Raji (cell line): ENCODE data around the gene SCMH1.
A peak's percentile ranks its signal among the peaks of the same experiment; 100 is the strongest.

Source experiments
- POLR2A ChIP-seq: IDR thresholded peaks from 2 replicates; pipeline ENCODE4 v1.6.1; 2011; ENCODE audit warnings: low read depth, low read length, control low read depth; ENCODE audit not compliant: insufficient read depth

The SCMH1 gene

GRCh38 chr1:41033272-41033671 lies 208.8 kb downstream of the SCMH1 start:
- no peak for TF ChIP-seq POLR2A

DNA sequence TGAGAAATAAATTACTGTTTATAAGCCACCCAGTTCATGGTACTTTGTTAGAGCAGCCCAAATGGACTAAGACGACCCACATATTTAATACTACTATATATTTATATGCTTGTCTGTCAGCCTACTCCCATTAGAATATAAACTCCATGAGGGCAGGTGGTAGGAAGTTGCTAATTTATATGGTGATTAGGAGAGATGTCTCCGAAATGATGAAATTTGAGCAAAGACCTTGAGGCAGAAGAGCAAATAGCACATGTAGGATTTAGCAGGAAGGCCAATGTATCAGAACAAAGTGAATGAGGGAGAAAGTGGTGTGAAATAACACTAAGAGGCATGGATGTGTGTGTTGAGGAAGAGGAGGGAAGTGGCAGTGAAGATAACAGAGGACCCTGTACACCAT lies 210.0 kb downstream of the SCMH1 start:
- no peak for TF ChIP-seq POLR2A

DNA sequence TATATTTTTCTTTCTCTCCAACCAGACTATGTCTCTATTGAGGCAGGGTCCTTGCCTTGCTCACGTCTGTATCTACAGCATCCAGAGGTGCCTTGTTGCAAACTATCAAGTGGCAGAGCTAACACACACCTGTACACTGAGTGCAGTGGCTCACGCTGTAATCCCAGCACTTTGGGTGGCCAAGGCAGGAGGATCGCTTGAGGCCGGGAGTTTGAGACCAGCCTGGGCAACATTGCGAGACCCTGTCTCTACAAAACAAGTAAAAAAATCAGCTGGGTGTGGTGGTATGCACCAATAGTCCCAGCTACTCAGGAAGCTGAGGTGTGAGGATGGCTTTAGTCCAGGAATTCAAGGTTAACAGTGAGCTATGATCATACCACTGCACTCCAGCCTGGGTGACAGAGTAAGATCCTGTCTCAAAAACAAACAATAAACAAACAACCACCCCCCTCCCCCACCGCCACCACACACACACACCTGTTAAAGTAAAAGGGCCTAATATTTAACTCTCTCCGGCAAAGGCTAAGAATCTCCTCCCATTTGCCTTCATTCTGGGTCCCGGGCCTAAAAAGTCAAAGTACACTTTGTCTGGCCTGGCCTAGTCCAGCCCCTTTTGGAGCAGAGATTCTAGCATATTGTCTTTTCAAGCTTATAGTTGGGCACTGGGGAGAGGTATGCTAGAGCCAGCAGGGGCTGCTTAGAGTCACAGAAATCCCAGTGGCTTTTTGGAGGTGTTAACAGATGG lies 211.1 kb downstream of the SCMH1 start:
- no peak for TF ChIP-seq POLR2A

DNA sequence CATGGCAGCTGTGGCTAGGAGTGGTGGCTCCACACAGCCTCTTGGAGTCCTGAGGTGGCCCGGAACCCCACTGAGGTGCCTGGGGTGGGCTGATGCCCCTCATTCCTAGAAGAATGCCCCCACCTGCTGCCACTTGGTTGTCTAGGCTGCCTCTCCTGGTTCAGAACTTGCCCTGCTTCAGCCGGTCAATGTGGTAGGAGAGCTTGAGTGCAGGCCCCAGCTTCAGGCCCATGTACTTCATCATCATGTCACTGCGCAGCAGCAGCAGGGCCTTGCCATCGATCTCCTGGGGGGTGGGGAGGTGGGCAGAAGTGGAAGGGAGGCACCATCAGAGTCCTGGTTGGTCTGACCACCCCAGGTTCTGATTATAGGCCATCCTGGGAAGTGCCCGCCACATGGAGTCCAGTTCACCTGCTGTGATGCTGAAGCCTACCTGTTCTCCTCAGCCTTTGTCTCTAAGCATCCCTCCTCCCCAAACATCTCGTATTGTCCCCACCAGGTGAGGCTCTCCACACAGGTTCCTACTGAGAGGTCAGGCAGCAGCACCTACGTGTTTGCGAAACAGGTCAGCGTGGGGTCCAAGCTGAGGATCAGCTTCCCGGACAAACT lies 214.0 kb downstream of the SCMH1 start:
- no peak for TF ChIP-seq POLR2A

DNA sequence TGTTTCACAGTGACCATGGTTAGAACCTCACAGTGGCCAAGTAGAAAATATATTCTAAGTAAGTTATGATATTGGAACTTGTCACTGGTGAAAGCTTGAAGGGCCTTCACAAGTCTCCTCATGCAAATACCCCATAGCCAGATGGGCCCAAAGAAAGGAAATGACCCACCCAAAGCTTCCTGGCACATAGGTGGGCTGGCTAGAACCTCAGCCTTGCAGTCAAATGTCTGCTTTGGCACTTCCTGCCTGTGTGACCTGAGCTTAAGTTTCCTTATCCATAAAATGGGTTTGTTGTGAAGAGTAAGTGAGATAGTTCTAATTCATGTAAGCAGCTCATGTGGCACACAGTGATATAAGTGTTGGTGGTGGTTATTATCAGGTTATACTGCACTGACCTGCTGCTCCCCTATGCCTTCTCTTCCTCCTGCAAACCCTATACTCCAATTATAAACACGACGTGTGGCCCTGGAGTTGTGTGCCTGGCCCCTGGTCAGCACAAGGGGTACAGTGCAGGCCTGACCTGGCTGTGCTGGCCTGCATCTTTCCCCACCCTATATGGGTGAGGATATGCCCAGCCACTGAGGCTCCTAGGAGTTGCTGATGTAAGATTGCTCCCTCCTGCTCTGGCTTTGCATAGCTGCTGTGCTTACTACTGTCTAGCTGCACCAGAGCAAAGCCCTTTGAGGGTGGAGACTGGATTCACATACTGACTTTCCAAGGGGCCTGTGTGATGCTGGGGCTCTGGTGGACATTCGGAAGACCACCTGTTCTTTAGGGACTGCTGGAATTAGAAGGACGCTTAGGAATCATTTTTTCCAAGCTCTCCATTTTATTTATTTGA lies 215.9 kb downstream of the SCMH1 start:
- no peak for TF ChIP-seq POLR2A

DNA sequence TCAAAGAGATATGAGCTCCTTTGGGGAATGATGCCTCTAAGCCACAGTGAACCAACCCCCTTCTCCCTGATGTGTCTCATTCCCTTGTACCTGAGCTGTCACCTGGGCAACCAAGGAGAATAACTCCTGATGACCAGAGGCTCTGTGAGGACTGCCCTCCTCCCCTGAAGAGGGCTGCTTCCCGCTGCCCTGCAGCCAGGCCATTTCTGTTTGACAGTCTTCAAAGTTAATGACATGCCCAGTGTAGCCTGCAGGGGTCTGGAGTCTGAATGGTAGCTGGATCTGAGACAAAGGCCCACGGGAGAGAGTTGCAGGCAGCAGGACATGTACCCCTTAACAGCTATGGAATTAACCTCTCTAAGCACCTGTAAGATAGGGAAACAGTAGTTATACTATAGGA lies 217.2 kb downstream of the SCMH1 start:
- TF ChIP-seq POLR2A = no peak

DNA sequence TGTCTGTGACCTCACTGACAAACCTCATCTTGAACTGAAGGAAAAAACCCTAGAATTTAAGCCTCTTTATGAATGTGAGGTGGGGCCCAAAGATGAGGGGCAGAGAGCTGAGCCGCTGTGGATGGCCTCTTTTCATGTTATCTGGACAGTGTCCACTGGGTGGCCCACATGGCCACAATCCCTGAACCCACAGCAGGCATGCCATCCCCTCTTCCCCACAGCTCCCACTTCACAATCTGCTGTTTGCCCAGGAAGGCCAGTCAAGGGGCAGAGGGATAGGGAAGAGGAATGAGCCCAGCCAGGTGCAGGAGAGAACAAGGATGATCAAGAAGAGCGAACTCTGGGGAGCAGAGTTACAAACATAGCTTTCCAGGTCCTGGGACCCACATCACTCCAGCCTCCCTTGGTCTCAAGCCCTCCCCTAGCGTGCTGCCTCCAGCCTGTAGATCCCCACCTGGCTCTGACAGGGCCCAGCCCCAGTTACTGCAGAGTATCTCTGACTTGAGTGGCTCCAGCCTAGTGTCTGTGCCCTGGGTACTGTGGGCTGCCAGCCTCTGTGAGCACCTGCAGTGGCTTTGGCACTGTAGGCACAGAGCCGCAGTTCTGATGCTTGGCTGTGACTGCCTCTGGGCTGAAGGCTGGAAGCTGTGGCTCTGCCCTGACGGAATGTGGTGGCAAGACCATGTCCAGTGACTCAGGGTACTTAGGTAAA lies 218.7 kb downstream of the SCMH1 start:
- TF ChIP-seq POLR2A = no peak

GRCh38 chr1:41022424-41022823 lies 219.7 kb downstream of the SCMH1 start:
- no peak for TF ChIP-seq POLR2A

DNA sequence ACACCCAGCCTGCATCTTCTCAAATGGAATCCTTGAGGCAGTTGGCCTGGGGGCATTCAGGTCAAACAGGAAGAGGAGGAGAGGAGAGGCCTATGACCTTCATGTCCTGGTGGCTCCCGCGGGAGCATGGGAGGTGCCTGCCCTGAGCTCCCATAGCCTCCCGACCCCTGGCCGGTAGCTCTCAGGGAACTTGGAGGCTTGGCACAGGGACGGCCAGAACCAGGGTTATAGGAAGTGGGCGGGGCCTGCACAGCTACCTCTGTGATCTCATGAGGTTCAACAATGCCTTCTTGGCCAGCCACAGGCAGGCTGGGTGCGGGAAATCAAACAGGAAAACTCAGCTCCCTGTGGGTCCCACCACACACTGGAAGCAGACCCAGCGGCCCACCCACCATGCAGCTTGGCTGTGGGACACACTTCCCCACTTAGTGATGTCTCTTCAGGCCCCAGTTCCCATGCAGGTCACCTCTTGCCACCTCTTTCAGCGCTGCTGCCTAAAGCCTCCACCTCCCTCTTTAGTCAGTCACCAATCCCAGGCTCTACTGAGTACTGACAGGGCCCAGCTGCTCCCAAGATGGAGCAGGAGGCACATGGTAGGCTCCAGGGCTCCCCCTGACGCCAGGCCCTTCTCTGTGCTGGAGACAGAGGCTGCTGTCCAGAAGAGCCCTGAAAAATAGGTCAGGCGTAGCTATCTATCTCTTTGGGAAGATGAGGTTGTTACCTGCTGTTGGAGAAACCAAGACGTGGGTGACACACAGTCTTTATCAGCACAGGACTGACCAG lies 220.4 kb downstream of the SCMH1 start, which contains the start of gene SLFNL1:
SLFNL1 (minus strand) TSS at position 200 of the 783 bp plus-strand sequence. CDS start 1,065 bp downstream, outside the sequence.
- TF ChIP-seq POLR2A = peak; percentile 6; the same call in 1 of the 2 replicates

- TF ChIP-seq POLR2A = no peak
Measured at GRCh38 chr1:41020654-41021053, 221.5 kb downstream of the SCMH1 start.

- no peak for TF ChIP-seq POLR2A
Measured at GRCh38 chr1:41020109-41020576, 222.0 kb downstream of the SCMH1 start.

DNA sequence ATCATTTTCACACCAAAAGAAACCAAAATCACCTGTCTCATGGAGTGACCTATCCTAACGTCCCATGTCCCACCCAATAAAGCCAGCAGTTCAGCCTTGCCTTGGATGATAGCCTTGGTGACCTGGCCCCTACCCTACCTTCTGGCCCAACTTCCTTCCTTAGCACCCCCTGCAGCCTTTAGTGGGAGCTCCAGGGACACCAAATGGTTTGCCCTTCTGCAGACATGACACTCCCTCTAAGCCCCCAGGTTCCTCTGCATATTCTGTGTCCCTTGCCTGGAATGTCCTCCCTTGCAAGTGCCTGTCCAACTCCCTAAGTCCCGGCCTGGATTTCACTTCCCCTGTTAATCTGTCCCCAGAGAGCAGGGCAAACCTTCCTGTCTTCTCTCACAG lies 222.8 kb downstream of the SCMH1 start:
- no peak for TF ChIP-seq POLR2A

DNA sequence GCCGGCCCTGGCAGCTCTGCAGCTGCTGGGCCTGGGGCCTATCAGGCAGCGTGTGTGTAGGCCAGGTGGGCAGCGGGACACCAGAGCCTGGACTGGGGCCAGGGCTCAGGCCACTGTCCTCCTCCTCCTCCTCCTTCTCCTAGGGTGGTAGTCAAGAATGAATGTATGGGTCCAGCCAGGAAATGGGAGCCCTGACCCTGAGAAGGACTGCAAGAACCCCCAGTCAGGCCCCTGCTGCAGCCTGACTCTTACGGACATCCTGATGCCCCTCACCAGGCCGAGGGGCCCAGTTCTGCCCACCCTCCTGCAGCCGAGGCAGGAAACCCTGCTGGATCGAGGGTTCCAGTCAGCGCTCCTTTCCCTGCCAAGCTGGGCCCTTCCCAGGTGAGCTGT lies 224.1 kb downstream of the SCMH1 start:
- no peak for TF ChIP-seq POLR2A

- no peak for TF ChIP-seq POLR2A
Measured at GRCh38 chr1:41017141-41018017, 224.7 kb downstream of the SCMH1 start.
